GM18505 (cell line): Measurements from ENCODE around the gene CAPN2.

Experiments
- ATAC-seq: cut with Tn5 transposase; IDR thresholded peaks from one replicate; pipeline ENCODE4 v1.9.1; 2021; ENCODE audit not compliant: unreplicated experiment
- POLR2A ChIP-seq: IDR thresholded peaks from 4 replicates; pipeline ENCODE4 v1.6.1; 2011; ENCODE audit warnings: borderline replicate concordance; ENCODE audit not compliant: insufficient read depth, insufficient read length; ENCODE audit errors: extremely low read depth

The CAPN2 gene

GRCh38 chr1:223683586-223684487 is 28.5 kb upstream of the CAPN2 start:
- peak; percentile 52 for ATAC-seq
- no peak for TF ChIP-seq POLR2A

DNA sequence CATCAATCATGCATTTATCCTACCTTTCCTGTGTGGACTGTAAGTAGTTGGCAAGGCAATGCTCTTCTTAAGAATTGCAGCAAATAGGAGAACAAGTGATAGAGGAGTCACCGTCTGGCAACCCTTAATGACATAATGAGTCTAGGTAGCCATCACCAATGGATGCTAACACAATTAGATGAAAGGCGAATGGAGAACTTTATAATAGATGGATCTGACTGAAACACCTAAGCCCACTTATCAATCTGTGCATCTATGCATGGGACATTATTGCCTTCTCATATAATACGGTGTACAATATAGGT is 27.9 kb upstream of the CAPN2 start:
- ATAC-seq = no peak
- no peak for TF ChIP-seq POLR2A

- TF ChIP-seq POLR2A = no peak
- no peak for ATAC-seq
Observed at GRCh38 chr1:223691121-223691520, 21.2 kb upstream of the CAPN2 start.

DNA sequence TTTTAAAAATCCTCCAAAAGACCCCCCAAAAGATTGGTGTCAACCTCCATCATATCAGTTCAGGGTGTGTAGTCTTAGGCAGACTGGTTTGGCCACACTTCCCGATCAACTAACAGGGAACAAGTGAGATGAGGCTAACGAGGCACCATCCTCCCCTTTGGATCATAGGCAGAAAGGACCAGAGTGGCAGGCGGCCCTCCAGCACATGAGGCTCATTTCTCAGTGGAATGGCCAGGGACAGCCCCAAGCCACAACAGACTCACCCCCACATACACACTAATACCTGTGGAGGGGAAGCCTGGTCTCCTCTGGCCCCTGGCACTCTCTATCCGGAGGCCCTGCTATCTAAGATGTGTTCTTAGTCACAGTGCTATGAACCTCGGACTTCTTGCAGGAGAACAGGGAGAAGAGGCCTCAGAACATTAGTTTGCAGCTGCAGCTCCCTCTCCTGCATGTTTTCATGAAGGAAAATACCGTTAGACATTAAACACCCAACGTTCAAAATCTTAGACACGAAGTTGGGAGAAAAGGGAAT is 17.3 kb upstream of the CAPN2 start:
- ATAC-seq = no peak
- no peak for TF ChIP-seq POLR2A

- no peak for TF ChIP-seq POLR2A
- no peak for ATAC-seq
Observed at GRCh38 chr1:223695941-223696340, 16.4 kb upstream of the CAPN2 start.

GRCh38 chr1:223700388-223700918 is 11.9 kb upstream of the CAPN2 start:
- no peak for TF ChIP-seq POLR2A
- no peak for ATAC-seq

DNA sequence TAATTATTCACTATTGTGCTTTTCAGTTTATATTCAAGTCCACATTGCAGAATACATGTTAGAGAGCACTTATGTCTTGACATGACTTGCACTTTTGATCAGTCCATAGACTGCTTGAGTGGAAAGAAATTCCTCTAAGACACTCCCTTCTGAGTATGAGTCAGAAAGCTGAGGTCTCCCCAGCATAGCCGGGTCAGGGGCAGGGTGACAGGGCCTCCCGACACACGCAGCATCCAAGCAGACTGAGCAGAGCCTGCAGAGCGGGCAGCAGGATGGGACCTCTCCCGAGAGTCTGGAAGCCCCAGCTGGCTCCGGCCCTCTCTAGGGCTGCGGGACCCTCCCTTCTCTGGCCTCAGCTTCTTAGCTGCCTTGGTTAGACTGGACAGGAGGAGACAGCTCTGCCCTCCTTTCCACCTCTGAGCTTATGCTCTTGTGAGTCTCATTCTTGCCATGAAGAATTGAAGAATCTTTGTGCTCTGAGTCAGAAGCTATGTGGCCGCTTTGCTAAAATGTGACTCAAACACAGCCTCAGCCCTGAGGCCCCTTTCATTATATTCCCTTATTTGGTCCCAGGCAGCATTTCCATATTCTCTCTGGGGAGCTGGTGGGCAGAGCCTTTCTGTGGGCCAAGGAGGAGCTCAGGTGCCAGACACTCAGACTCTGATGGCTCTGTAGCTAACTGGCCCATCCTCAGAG is 11.2 kb upstream of the CAPN2 start:
- no peak for ATAC-seq
- no peak for TF ChIP-seq POLR2A

GRCh38 chr1:223702735-223703667 is 9.3 kb upstream of the CAPN2 start:
- ATAC-seq = no peak
- no peak for TF ChIP-seq POLR2A

- no peak for ATAC-seq
Observed at GRCh38 chr1:223703668-223704013, 8.7 kb upstream of the CAPN2 start.

DNA sequence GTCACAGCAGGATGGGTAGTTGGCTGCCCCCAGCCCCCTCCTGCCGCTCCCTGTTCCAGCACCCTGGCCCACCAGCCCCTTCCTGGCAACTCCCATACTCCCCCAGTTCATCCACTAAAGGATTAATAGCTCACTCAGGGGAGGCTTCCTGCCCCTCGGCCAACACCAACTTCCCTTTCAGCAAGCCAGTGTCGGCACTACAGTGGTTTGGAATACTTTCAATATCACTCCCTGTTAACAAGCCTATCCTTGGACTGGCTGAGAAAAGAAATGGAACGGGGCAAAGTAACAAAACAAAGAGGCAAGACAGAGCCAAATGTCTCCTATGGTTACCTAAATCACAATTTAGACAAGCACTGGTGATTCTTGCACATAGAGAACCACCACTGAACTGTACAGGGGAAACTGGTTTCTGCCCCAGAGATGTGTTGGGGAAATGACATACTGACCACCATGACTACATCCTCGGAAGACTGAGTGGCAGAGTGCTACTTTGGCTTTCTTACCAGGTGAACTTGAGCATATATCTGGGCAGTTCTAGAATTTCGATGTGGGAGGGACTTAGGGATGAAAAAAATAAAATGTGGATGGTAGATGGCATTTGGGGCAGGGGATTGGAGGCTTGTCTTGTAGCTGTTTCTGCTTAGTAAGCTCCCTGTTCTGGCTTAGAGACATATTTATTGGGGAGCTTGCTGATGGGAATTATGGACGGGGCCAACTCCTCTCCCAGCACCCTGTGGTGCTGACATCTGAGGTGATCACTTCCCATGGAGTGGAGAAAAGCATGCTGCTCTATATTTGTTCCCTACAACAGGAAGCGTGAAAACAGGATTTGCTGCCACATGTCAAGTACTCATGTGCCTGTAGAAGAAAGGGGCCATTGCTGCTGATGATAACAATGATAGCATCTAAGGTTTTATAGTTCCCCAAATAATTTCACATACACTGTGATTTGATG is 7.1 kb upstream of the CAPN2 start:
- ATAC-seq = no peak
- no peak for TF ChIP-seq POLR2A

More at GRCh38 chr1:223703668-223704013, 8.7 kb upstream of the CAPN2 start:
- TF ChIP-seq POLR2A = no peak

GRCh38 chr1:223706077-223706973 is 6.0 kb upstream of the CAPN2 start:
- TF ChIP-seq POLR2A = no peak
- no peak for ATAC-seq

GRCh38 chr1:223707256-223708000 is 4.9 kb upstream of the CAPN2 start:
- ATAC-seq = no peak
- TF ChIP-seq POLR2A = no peak
